ENCODE data around the gene PDP2.

The PDP2 gene

GRCh38 chr16:66878067-66878466, 2.2 kb upstream of the PDP2 start:
- peaks cover 20% of the 10 kb centered on the region for H3F3A ChIP-seq (ENCODE audit: low read depth)
- 0 out of 2 replicates have a peak overlapping the region, but pooled peaks have one; percentile 54 for H2AFZ ChIP-seq (ENCODE audit: low read length)
- TF ChIP-seq EZH2phosphoT487 (IDR thresholded peaks at IDR 0.05; ENCODE audit: borderline replicate concordance) (no peak), CTCF (conservative IDR thresholded peaks at IDR 0.05; ENCODE audit: low read length) (no peak)
- no peaks in the 10 kb centered on the region for H3K36me3 ChIP-seq (ENCODE audit: insufficient read depth, low read length)
- H3K4me3 ChIP-seq (ENCODE audit: low read length, poor library complexity, severe bottlenecking) = peak overlapping the region; percentile 68
- H3K9me3 ChIP-seq (ENCODE audit: insufficient read depth, low read depth, low read length) = no peaks in the 10 kb centered on the region
- H3K4me2 ChIP-seq (ENCODE audit: low read depth, low read length, poor library complexity, severe bottlenecking) = peak overlapping the region; percentile 93
- H3K27me3 ChIP-seq (ENCODE audit: insufficient read depth, low read length, poor library complexity, severe bottlenecking) = no peaks in the 10 kb centered on the region
- H4K20me1 ChIP-seq (ENCODE audit: insufficient read depth, low read length, poor library complexity, severe bottlenecking) = peaks cover 18% of the 10 kb centered on the region
- peak overlapping the region; percentile 75 for H3K9ac ChIP-seq (ENCODE audit: low read depth, low read length, poor library complexity, severe bottlenecking)
- H3K79me2 ChIP-seq (ENCODE audit: insufficient read depth, low read length) = peaks cover 24% of the 10 kb centered on the region
- peaks cover 55% of the 10 kb centered on the region for H3K4me1 ChIP-seq (ENCODE audit: insufficient read depth, low read length, poor library complexity, severe bottlenecking)
- no peaks in the 10 kb centered on the region for H3K9me2 ChIP-seq (replicated peaks; ENCODE audit: low read depth, low read length)

GRCh38 chr16:66881014-66881417, 701 bp downstream of the PDP2 start:
- Histone ChIP-seq H3K4me1 (ENCODE audit: insufficient read depth, low read length, poor library complexity, severe bottlenecking) (peaks cover 54% of the 10 kb centered on the region), H3K27me3 (ENCODE audit: insufficient read depth, low read length, poor library complexity, severe bottlenecking) (no peaks in the 10 kb centered on the region), H3K79me2 (ENCODE audit: insufficient read depth, low read length) (peaks cover 49% of the 10 kb centered on the region), H3K4me2 (ENCODE audit: low read depth, low read length, poor library complexity, severe bottlenecking) (peak overlapping the region; percentile 87), H3K9me3 (ENCODE audit: insufficient read depth, low read depth, low read length) (no peaks in the 10 kb centered on the region), H2AFZ (ENCODE audit: low read length) (peak overlapping the region; percentile 76), H3K36me3 (ENCODE audit: insufficient read depth, low read length) (peaks cover 17% of the 10 kb centered on the region; the same call in 1 of the 2 replicates), H4K20me1 (ENCODE audit: insufficient read depth, low read length, poor library complexity, severe bottlenecking) (peaks cover 35% of the 10 kb centered on the region), H3K9ac (ENCODE audit: low read depth, low read length, poor library complexity, severe bottlenecking) (peak overlapping the region; percentile 73), H3K9me2 (replicated peaks; ENCODE audit: low read depth, low read length) (no peaks in the 10 kb centered on the region), H3K4me3 (ENCODE audit: low read length, poor library complexity, severe bottlenecking) (peak overlapping the region; percentile 97), H3F3A (ENCODE audit: low read depth) (peaks cover 11% of the 10 kb centered on the region)
- TF ChIP-seq CTCF (conservative IDR thresholded peaks at IDR 0.05; ENCODE audit: low read length) (no peak), EZH2phosphoT487 (IDR thresholded peaks at IDR 0.05; ENCODE audit: borderline replicate concordance) (no peak)

- no peaks in the 10 kb centered on the region for H3K9me2 ChIP-seq (replicated peaks; ENCODE audit: low read depth, low read length)
- no peaks in the 10 kb centered on the region for H3K9me3 ChIP-seq (ENCODE audit: insufficient read depth, low read depth, low read length)
- peaks cover 11% of the 10 kb centered on the region for H3F3A ChIP-seq (ENCODE audit: low read depth)
- no peak for TF ChIP-seq CTCF (conservative IDR thresholded peaks at IDR 0.05; ENCODE audit: low read length)
- no peak for TF ChIP-seq EZH2phosphoT487 (IDR thresholded peaks at IDR 0.05; ENCODE audit: borderline replicate concordance)
- peaks cover 39% of the 10 kb centered on the region for H4K20me1 ChIP-seq (ENCODE audit: insufficient read depth, low read length, poor library complexity, severe bottlenecking)
- no peaks in the 10 kb centered on the region for H3K27me3 ChIP-seq (ENCODE audit: insufficient read depth, low read length, poor library complexity, severe bottlenecking)
- peak overlapping the region; percentile 73 for H3K9ac ChIP-seq (ENCODE audit: low read depth, low read length, poor library complexity, severe bottlenecking)
- H2AFZ ChIP-seq (ENCODE audit: low read length) = no peak overlapping the region
- H3K4me2 ChIP-seq (ENCODE audit: low read depth, low read length, poor library complexity, severe bottlenecking) = peak overlapping the region; percentile 87
- H3K4me3 ChIP-seq (ENCODE audit: low read length, poor library complexity, severe bottlenecking) = peak overlapping the region; percentile 97
- peaks cover 58% of the 10 kb centered on the region for H3K4me1 ChIP-seq (ENCODE audit: insufficient read depth, low read length, poor library complexity, severe bottlenecking)
- peaks cover 19% of the 10 kb centered on the region; the same call in 1 of the 2 replicates for H3K36me3 ChIP-seq (ENCODE audit: insufficient read depth, low read length)
- peaks cover 54% of the 10 kb centered on the region for H3K79me2 ChIP-seq (ENCODE audit: insufficient read depth, low read length)
Observed at GRCh38 chr16:66881560-66881959, 1.2 kb downstream of the PDP2 start.

Measured in Loucy (cell line).